Stimulated activated CD8-positive, alpha-beta memory T cell treated with anti-CD3 and anti-CD28 coated beads, Interleukin-2, amount 100 ng/mL, for 1 hour (primary cell): Measurements from ENCODE around the gene HELZ.
"Not testable (repeated sequence)": the region's sequence is repeated elsewhere in the genome, so short reads cannot be mapped to it uniquely, and the experiment has no call there.

Experiments
- DNase-seq, 2 donors: peaks; one replicate each; pipeline ENCODE4 v3.0.0-alpha.2; 2020; ENCODE audit warnings: low read depth in 2 of 2

HELZ gene

GRCh38 chr17:67245073-67245693 is at the start of gene HELZ:
Gene HELZ, minus strand, starts transcription at chr17:67245196. Its CDS starts 26,392 bp downstream, at chr17:67218804.
- peak; percentile 51 to 58 for DNase-seq

- DNase-seq, result peak; percentile 31 to 43
These were observed 48.5 kb upstream of the HELZ start for GRCh38 chr17:67293251-67294203.

GRCh38 chr17:67290711-67291291 is 45.8 kb upstream of the HELZ start:
- DNase-seq, result no peak

- DNase-seq, result no peak
These were observed 45.2 kb upstream of the HELZ start for GRCh38 chr17:67290244-67290643.

DNA sequence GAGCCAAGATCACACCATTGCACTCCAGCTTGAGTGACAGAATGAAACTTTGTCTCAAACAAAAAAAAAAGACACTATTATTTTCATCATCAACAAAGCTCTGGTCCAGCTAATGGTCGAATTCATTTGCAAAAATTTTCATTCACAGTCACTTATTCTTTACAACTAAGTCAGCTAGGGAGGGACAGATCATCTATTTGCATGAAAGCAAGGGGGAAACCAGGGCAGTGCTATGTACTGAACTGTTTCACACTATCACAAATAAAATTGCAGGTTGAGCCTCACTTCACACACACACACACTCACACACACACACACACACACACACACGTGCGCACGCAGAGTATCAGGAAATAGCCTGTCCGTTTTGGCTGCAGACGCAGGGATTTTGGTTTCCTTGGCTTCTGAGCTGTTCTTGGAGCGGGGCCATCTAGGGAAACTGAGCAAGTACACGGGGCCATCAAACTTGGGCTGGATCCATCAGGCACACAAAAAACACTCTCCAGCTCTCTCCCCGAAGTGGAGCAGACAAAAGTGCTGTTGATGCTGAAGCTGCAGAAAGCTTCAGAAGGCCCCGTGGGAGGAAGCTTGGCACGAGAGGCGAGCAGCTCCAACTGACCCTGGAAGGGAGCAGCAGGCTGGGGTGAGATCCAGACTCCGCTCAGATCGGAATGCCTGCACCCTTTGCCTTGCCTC is 44.3 kb upstream of the HELZ start:
- no peak for DNase-seq

DNA sequence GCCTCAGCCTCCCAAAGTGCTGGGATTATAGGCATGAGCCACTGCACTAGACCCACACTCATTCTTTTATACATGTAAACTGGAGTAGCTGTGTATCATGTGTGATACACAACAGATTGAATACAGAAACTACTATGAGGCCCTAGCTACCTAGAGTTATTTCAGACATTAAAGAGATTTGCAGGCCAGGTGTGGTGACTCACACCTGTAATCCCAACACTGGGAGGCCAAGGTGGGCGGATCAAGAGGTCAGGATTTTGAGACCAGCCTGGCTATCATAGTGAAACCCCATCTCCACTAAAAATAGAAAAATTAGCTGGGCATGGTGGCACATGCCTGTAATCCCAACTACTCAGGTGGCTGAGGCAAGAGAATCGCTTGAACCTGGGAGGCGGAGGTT is 41.8 kb upstream of the HELZ start:
- not testable (repeated sequence) for DNase-seq

DNA sequence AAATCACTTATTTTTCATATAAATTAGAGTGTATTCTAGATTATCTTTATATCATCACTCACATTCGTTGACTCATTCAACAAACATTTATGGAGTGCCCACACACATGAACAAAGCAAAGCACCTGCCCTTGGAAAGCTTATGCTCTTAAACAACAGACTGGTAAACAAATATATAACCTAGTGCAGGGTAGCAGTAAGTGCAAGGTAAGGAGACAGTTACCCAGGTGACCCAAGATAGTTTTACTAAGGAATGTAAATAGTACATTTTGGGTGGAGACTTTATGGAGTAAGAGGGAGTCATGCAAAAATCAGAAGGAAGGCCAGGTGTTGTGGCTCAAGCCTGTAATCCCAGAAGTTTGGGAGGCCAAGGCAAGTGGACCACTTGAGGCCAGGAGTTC is 40.4 kb upstream of the HELZ start:
- no peak for DNase-seq

- DNase-seq, result no peak
These were observed 38.9 kb upstream of the HELZ start for GRCh38 chr17:67283731-67284516.

DNA sequence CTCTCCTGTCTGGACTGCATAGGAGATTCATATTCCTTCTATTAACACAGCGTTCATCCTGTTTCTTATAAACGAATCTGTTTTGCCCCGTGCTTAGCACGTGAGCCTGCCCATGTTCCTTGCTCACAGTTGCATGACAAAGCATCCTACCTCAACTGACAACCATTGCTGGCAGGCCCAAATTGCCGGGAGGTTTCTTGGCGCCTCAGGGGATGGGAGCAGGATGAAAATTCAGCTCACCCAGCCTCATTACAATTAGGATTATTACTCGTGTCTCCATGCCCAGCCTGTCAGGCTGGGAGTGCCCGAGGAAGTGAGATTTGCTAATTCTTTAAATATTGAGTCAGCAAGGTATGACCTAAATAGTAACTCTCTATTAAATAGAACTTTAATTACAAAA is 36.7 kb upstream of the HELZ start:
- DNase-seq, result no peak

GRCh38 chr17:67281053-67281452 is 36.1 kb upstream of the HELZ start:
- no peak for DNase-seq

GRCh38 chr17:67280279-67280678 is 35.3 kb upstream of the HELZ start:
- DNase-seq, result no peak

- no peak for DNase-seq
These were observed 34.1 kb upstream of the HELZ start for GRCh38 chr17:67279115-67279514.

GRCh38 chr17:67278363-67278762 is 33.4 kb upstream of the HELZ start:
- DNase-seq, result no peak

GRCh38 chr17:67276075-67276474 is 31.1 kb upstream of the HELZ start:
- no peak for DNase-seq

DNA sequence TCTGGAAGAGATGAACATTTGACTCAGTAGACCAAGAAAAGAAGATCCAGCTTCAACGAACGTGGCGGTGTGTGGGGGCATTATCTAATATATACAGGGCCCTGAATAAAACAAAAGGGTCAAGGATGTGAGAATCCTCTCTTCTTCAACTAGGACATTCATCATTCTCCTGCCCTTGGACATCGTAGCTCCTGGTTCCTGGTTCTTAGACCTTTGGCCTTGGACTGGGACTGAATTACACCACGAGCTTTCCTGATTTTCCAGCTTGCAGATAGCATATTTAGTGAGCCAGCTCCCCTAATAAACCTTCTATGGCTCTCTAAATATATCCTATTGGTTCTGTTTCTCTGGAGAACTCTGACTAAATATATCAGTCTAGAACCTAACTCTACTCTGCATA is 29.5 kb upstream of the HELZ start:
- no peak for DNase-seq

DNA sequence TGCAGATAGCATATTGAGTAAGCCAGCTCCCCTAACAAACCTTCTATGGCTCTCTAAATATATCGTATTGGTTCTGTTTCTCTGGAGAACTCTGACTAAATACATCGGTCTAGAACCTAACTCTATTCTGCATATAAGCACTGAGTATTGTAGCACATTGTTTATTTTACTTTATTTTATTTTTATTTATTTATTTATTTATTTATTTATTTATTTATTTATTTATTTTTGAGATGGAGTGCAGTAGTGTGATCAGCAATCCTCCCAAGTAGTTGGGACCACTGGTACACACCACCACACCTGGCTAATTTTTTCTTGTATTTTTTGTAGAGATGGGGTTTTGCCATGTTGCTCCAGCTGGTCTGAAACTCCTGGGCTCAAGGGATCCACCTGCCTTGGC is 28.9 kb upstream of the HELZ start:
- no peak for DNase-seq

DNA sequence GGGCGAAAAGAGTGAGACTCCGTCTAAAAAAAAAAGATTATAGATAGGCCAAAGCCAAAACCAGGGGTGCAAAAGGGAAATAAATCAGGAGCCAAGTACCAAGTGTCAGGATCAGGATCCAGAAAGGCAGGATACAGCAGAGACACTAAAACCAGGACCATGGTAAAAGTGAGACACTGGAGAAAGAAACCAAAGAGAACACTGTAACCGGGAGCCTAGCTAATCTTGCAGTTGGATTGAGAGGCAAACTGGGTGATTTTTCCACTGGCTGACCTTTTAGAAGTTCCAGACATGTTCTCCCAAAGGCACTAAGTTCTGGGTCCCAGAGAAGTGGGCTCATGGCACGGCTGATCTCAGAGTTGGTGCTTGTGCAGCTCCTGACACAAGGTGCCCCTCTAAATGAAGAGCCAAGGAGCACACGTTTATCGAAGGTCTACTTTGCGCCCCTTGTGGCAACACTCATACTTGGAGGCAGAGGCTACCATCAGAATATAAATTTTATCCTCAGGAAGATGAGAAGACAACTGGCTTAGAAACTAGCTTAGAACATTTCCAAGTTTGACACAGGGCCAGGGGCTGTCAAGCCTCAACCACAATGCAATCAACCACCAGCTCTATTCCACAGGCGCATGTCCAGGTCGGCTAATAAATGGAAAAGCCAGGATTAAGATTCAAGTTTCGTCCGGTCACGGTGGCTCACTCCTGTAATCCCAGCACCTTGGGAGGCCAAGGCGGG is 27.5 kb upstream of the HELZ start:
- no peak for DNase-seq

- DNase-seq, result not testable (repeated sequence)
These were observed 26.2 kb upstream of the HELZ start for GRCh38 chr17:67271187-67271586.

- no peak for DNase-seq
These were observed 25.4 kb upstream of the HELZ start for GRCh38 chr17:67270416-67270815.

GRCh38 chr17:67266496-67266895 is 21.5 kb upstream of the HELZ start:
- no peak for DNase-seq
